HG02763 (cell line): ENCODE measurements around the gene EBLN1.

ENCODE experiments used
- ATAC-seq: cut with Tn5 transposase; IDR thresholded peaks from one replicate; pipeline ENCODE4 v1.9.1; 2021; ENCODE audit warnings: mild to moderate bottlenecking, moderate library complexity; ENCODE audit not compliant: unreplicated experiment

EBLN1 gene

GRCh38 chr10:22217842-22218241 lies at the start of gene EBLN1:
EBLN1 (minus strand) TSS chr10:22218015; CDS start chr10:22209983, 8,032 bp downstream.
- ATAC-seq: no peak

- ATAC-seq: no peak
These were observed 48.2 kb upstream of the EBLN1 start for GRCh38 chr10:22265839-22266537.

- ATAC-seq: no peak
These were observed 45.3 kb upstream of the EBLN1 start for GRCh38 chr10:22263106-22263505.

- ATAC-seq: no peak
These were observed 41.5 kb upstream of the EBLN1 start for GRCh38 chr10:22259280-22259679.

GRCh38 chr10:22258471-22258870 lies 40.7 kb upstream of the EBLN1 start:
- ATAC-seq: no peak

GRCh38 chr10:22253580-22253882 lies 35.7 kb upstream of the EBLN1 start:
- ATAC-seq: no peak

GRCh38 chr10:22252801-22253579 lies 35.2 kb upstream of the EBLN1 start:
- peak; percentile 28 for ATAC-seq

GRCh38 chr10:22252224-22252800 lies 34.5 kb upstream of the EBLN1 start:
- ATAC-seq: peak; percentile 57

GRCh38 chr10:22251751-22252223 lies 34.0 kb upstream of the EBLN1 start:
- ATAC-seq: peak; percentile 45

GRCh38 chr10:22250897-22251660 lies 33.3 kb upstream of the EBLN1 start:
- ATAC-seq: no peak

- no peak for ATAC-seq
These were observed 29.8 kb upstream of the EBLN1 start for GRCh38 chr10:22247636-22248035.

- ATAC-seq: no peak
These were observed 29.0 kb upstream of the EBLN1 start for GRCh38 chr10:22246680-22247391.

- ATAC-seq: no peak
These were observed 27.8 kb upstream of the EBLN1 start for GRCh38 chr10:22245567-22245966.

- ATAC-seq: no peak
These were observed 27.0 kb upstream of the EBLN1 start for GRCh38 chr10:22244855-22245254.

GRCh38 chr10:22244001-22244400 lies 26.2 kb upstream of the EBLN1 start:
- ATAC-seq: no peak

- ATAC-seq: no peak
These were observed 25.5 kb upstream of the EBLN1 start for GRCh38 chr10:22243321-22243720.

- no peak for ATAC-seq
These were observed 13.4 kb upstream of the EBLN1 start for GRCh38 chr10:22231260-22231659.

GRCh38 chr10:22230158-22230833 lies 12.5 kb upstream of the EBLN1 start:
- ATAC-seq: no peak

- ATAC-seq: no peak
These were observed 12.0 kb upstream of the EBLN1 start for GRCh38 chr10:22229802-22230157.
